Neural progenitor cell (in vitro differentiated cells): ENCODE results near the gene LARGE1. TPM values are rescaled to one million over a fixed set of nuclear protein-coding genes. Genes with fewer than 3 reads are reported as not detected.

Experiments
- DNase-seq: peaks from one replicate; pipeline ENCODE4 v3.0.0-alpha.2; 2016; ENCODE audit warnings: low spot score
- H2AFZ ChIP-seq: fragments of 200-600 bp; sonication (generic); replicated peaks from 2 replicates; pipeline ENCODE4 v1.6.1; 2016; ENCODE audit warnings: antibody characterized with exemption
- H3F3A ChIP-seq: fragments of 200-600 bp; sonication (generic); 2 replicates; pipeline ENCODE4 v1.6.1; 2016; ENCODE audit warnings: antibody characterized with exemption, low read depth
- H3K27ac ChIP-seq: fragments of 200-600 bp; sonication (generic); 2 replicates; pipeline ENCODE4 v1.5.1; 2016; ENCODE audit warnings: mild to moderate bottlenecking
- H3K27me3 ChIP-seq: fragments of 200-600 bp; sonication (generic); 2 replicates; pipeline ENCODE4 v1.6.1; 2016; ENCODE audit warnings: mild to moderate bottlenecking, moderate library complexity
- H3K36me3 ChIP-seq: fragments of 200-600 bp; sonication (generic); 2 replicates; pipeline ENCODE4 v1.5.1; 2016
- H3K4me1 ChIP-seq: fragments of 200-600 bp; sonication (generic); 2 replicates; pipeline ENCODE4 v1.6.1; 2016; ENCODE audit warnings: mixed run types
- H3K4me2 ChIP-seq: fragments of 200-600 bp; sonication (generic); 2 replicates; pipeline ENCODE4 v1.6.1; 2016
- H3K4me3 ChIP-seq: fragments of 200-600 bp; sonication (generic); 2 replicates; pipeline ENCODE4 v1.5.1; 2016
- H3K79me2 ChIP-seq: fragments of 200-600 bp; sonication (generic); 2 replicates; pipeline ENCODE4 v1.6.1; 2016; ENCODE audit warnings: low read depth
- H3K9ac ChIP-seq: fragments of 200-600 bp; sonication (generic); 2 replicates; pipeline ENCODE4 v1.6.1; 2016
- H3K9me3 ChIP-seq: fragments of 200-600 bp; sonication (generic); 2 replicates; pipeline ENCODE4 v1.5.1; 2016; ENCODE audit warnings: low read depth
- H4K20me1 ChIP-seq: fragments of 200-600 bp; sonication (generic); 2 replicates; pipeline ENCODE4 v1.6.1; 2016; ENCODE audit warnings: low read depth
- H3K27ac Mint-ChIP-seq: 3 replicates; pipeline ENCODE4 v1.8.0; 2021; ENCODE audit warnings: mixed read lengths
- H3K27me3 Mint-ChIP-seq: 2 replicates; pipeline ENCODE4 v1.8.0; 2022; ENCODE audit warnings: low read depth, mild to moderate bottlenecking, inconsistent platforms, moderate library complexity, mixed read lengths; ENCODE audit not compliant: insufficient read depth
- H3K36me3 Mint-ChIP-seq: 3 replicates; pipeline ENCODE4 v1.8.0; 2021; ENCODE audit warnings: mixed read lengths
- H3K4me1 Mint-ChIP-seq: 3 replicates; pipeline ENCODE4 v1.8.0; 2021; ENCODE audit warnings: mixed read lengths
- H3K4me3 Mint-ChIP-seq: 3 replicates; pipeline ENCODE4 v1.8.0; 2021; ENCODE audit warnings: mild to moderate bottlenecking, moderate library complexity, mixed read lengths
- H3K9me3 Mint-ChIP-seq: 3 replicates; pipeline ENCODE4 v1.8.0; 2020; ENCODE audit warnings: mixed read lengths
- CTCF ChIP-seq: fragments of 200-600 bp; sonication (generic); IDR thresholded peaks from 2 replicates; pipeline ENCODE4 v1.5.1; 2017; ENCODE audit warnings: antibody characterized with exemption, mild to moderate bottlenecking
- EZH2 ChIP-seq: fragments of 200-600 bp; sonication (generic); IDR thresholded peaks from 2 replicates; pipeline ENCODE4 v1.6.1; 2017; ENCODE audit warnings: antibody characterized with exemption, mild to moderate bottlenecking, moderate library complexity
- EZH2phosphoT487 ChIP-seq: fragments of 200-600 bp; sonication (generic); IDR thresholded peaks from 2 replicates; pipeline ENCODE4 v1.6.1; 2017; ENCODE audit warnings: antibody characterized with exemption
- total RNA-seq: library from RNA; depleted of rRNA; stranded (reverse); fragments of >200 nt; gene quantifications from 2 replicates; pipeline ENCODE4 v1.2.3, GENCODE V29; 2015; ENCODE audit warnings: low replicate concordance

Gene LARGE1
- total RNA-seq, 1 donor from 2014 or later = 24.9 TPM

GRCh38 chr22:33427461-33427860 is 492.8 kb downstream of the LARGE1 start:
- no peak overlapping the region for H3K9ac ChIP-seq
- Mint-ChIP-seq H3K27me3 (peaks cover 3% of the 10 kb centered on the region), H3K36me3 (peaks cover 25% of the 10 kb centered on the region), H3K4me1 (peaks cover 16% of the 10 kb centered on the region), H3K9me3 (peaks cover 3% of the 10 kb centered on the region), H3K4me3 (no peak overlapping the region), H3K27ac (peak overlapping the region; percentile 19)
- no peaks in the 10 kb centered on the region for H3K79me2 ChIP-seq
- no peak for DNase-seq
- no peak for TF ChIP-seq CTCF
- TF ChIP-seq EZH2phosphoT487 = no peak
- no peak for TF ChIP-seq EZH2
- H3K4me2 ChIP-seq = no peak overlapping the region
- H3K4me1 ChIP-seq = peaks cover 10% of the 10 kb centered on the region
- no peaks in the 10 kb centered on the region for H3K27me3 ChIP-seq
- no peak overlapping the region for H3K27ac ChIP-seq
- no peaks in the 10 kb centered on the region for H3K36me3 ChIP-seq
- H3K4me3 ChIP-seq = no peak overlapping the region
- no peak overlapping the region for H2AFZ ChIP-seq
- H4K20me1 ChIP-seq = no peaks in the 10 kb centered on the region
- H3F3A ChIP-seq = no peaks in the 10 kb centered on the region
- no peaks in the 10 kb centered on the region for H3K9me3 ChIP-seq

GRCh38 chr22:33426451-33426850 is 493.8 kb downstream of the LARGE1 start:
- H3K4me2 ChIP-seq = no peak overlapping the region
- no peak overlapping the region for H3K4me3 ChIP-seq
- Mint-ChIP-seq H3K4me3 (no peak overlapping the region), H3K9me3 (peaks cover 7% of the 10 kb centered on the region), H3K4me1 (peaks cover 16% of the 10 kb centered on the region), H3K36me3 (peaks cover 28% of the 10 kb centered on the region), H3K27me3 (peaks cover 3% of the 10 kb centered on the region), H3K27ac (no peak overlapping the region)
- H3K9me3 ChIP-seq = no peaks in the 10 kb centered on the region
- no peak for DNase-seq
- no peak overlapping the region for H2AFZ ChIP-seq
- no peaks in the 10 kb centered on the region for H4K20me1 ChIP-seq
- TF ChIP-seq EZH2 = no peak
- TF ChIP-seq EZH2phosphoT487 = no peak
- TF ChIP-seq CTCF = no peak
- H3K27ac ChIP-seq = no peak overlapping the region
- H3K36me3 ChIP-seq = no peaks in the 10 kb centered on the region
- H3K79me2 ChIP-seq = no peaks in the 10 kb centered on the region
- peaks cover 10% of the 10 kb centered on the region for H3K4me1 ChIP-seq
- H3K9ac ChIP-seq = no peak overlapping the region
- no peaks in the 10 kb centered on the region for H3K27me3 ChIP-seq
- H3F3A ChIP-seq = no peaks in the 10 kb centered on the region

GRCh38 chr22:33421859-33422258 is 498.4 kb downstream of the LARGE1 start:
- Histone ChIP-seq H3K27ac (no peak overlapping the region), H3K27me3 (no peaks in the 10 kb centered on the region), H3K4me3 (no peak overlapping the region), H2AFZ (no peak overlapping the region), H4K20me1 (no peaks in the 10 kb centered on the region), H3K4me1 (peaks cover 6% of the 10 kb centered on the region), H3K4me2 (no peak overlapping the region), H3K9me3 (no peaks in the 10 kb centered on the region), H3K36me3 (no peaks in the 10 kb centered on the region), H3F3A (no peaks in the 10 kb centered on the region), H3K9ac (no peak overlapping the region), H3K79me2 (no peaks in the 10 kb centered on the region)
- Mint-ChIP-seq H3K9me3 (peaks cover 7% of the 10 kb centered on the region), H3K27me3 (no peaks in the 10 kb centered on the region), H3K36me3 (peaks cover 27% of the 10 kb centered on the region), H3K4me1 (peaks cover 4% of the 10 kb centered on the region), H3K27ac (no peak overlapping the region), H3K4me3 (no peak overlapping the region)
- TF ChIP-seq EZH2 (no peak), CTCF (no peak), EZH2phosphoT487 (no peak)
- DNase-seq = no peak
